Activated gamma-delta T cell treated with anti-CD3 and anti-CD28 coated beads, Interleukin-2, amount 50 U/mL, for 16 hours (primary cell): ENCODE data around the gene ABCA12.
"Not testable (repeated sequence)": the region's sequence is repeated elsewhere in the genome, so short reads cannot be mapped to it uniquely, and the experiment has no call there.

Source experiments
- DNase-seq: peaks from one replicate; pipeline ENCODE4 v3.0.0-alpha.2; 2020; ENCODE audit warnings: low read depth

ABCA12 gene

GRCh38 chr2:215138479-215138878 lies at the start of gene ABCA12:
Gene ABCA12, minus strand, starts transcription at chr2:215138626. Its CDS starts 418 bp downstream, at chr2:215138208.
- no peak for DNase-seq

GRCh38 chr2:215188078-215188477 lies 49.7 kb upstream of the ABCA12 start:
- no peak for DNase-seq

GRCh38 chr2:215186021-215186420 lies 47.6 kb upstream of the ABCA12 start:
- no peak for DNase-seq

- DNase-seq = no peak
These were observed 39.7 kb upstream of the ABCA12 start for GRCh38 chr2:215178121-215178520.

GRCh38 chr2:215171796-215172195 lies 33.4 kb upstream of the ABCA12 start:
- no peak for DNase-seq

GRCh38 chr2:215171151-215171550 lies 32.7 kb upstream of the ABCA12 start:
- no peak for DNase-seq

- not testable (repeated sequence) for DNase-seq
These were observed 28.1 kb upstream of the ABCA12 start for GRCh38 chr2:215166505-215166904.

GRCh38 chr2:215163319-215163718 lies 24.9 kb upstream of the ABCA12 start:
- DNase-seq = not testable (repeated sequence)

GRCh38 chr2:215161301-215161829 lies 22.9 kb upstream of the ABCA12 start:
- no peak for DNase-seq

- DNase-seq = no peak
These were observed 21.7 kb upstream of the ABCA12 start for GRCh38 chr2:215160081-215160480.

- DNase-seq = no peak
These were observed 18.0 kb upstream of the ABCA12 start for GRCh38 chr2:215156453-215156852.

GRCh38 chr2:215149894-215150293 lies 11.5 kb upstream of the ABCA12 start:
- no peak for DNase-seq

- no peak for DNase-seq
These were observed 11.1 kb upstream of the ABCA12 start for GRCh38 chr2:215149486-215149885.

- no peak for DNase-seq
These were observed 10.6 kb upstream of the ABCA12 start for GRCh38 chr2:215149060-215149459.

GRCh38 chr2:215145611-215146010 lies 7.2 kb upstream of the ABCA12 start:
- DNase-seq = no peak

GRCh38 chr2:215144106-215144875 lies 5.9 kb upstream of the ABCA12 start:
- DNase-seq = no peak

- DNase-seq = no peak
These were observed 5.0 kb upstream of the ABCA12 start for GRCh38 chr2:215143458-215143857.

- no peak for DNase-seq
These were observed 3.3 kb upstream of the ABCA12 start for GRCh38 chr2:215141706-215142105.

GRCh38 chr2:215140166-215140707 lies 1.8 kb upstream of the ABCA12 start:
- no peak for DNase-seq

GRCh38 chr2:215137741-215138340 lies 585 bp downstream of the ABCA12 start:
- no peak for DNase-seq

- no peak for DNase-seq
These were observed 1.1 kb downstream of the ABCA12 start for GRCh38 chr2:215137329-215137686.

GRCh38 chr2:215136669-215137328 lies 1.6 kb downstream of the ABCA12 start:
- no peak for DNase-seq

GRCh38 chr2:215120401-215120800 lies 18.0 kb downstream of the ABCA12 start:
- no peak for DNase-seq
